K562 (cell line): ENCODE data around the gene LTBP1.

Experiments used
- ATF3 ChIP-seq, 2 experiments: fragments of 450-650 bp in 1 of 2; sonication (generic) in 1 of 2; formaldehyde crosslinking in 1 of 2; IDR thresholded peaks in 1 of 2; conservative IDR thresholded peaks in 1 of 2; 2 replicates each; pipeline versions ENCODE4 v1.6.1 to v1.8.1; 2016 to 2023; ENCODE audit warnings: mild to moderate bottlenecking in 2 of 2, moderate library complexity in 2 of 2, inconsistent platforms in 1 of 2, missing genetic modification reagents in 1 of 2
- CTCF ChIP-seq, 3 experiments: IDR thresholded peaks in 2 of 3; conservative IDR thresholded peaks in 1 of 3; 2 replicates each; pipeline ENCODE4 v1.5.1; 2011 to 2012; ENCODE audit warnings: low read length in 3 of 3, mild to moderate bottlenecking in 3 of 3, control low read depth in 2 of 3, improper control_type of control experiment in 1 of 3, inconsistent platforms in 1 of 3, low read depth in 1 of 3, mixed read lengths in 1 of 3, moderate library complexity in 1 of 3; ENCODE audit not compliant: insufficient read depth in 2 of 3
- E2F4 ChIP-seq: sonication (generic); formaldehyde crosslinking; IDR thresholded peaks from 2 replicates; pipeline ENCODE4 v1.8.0; 2022; ENCODE audit warnings: mild to moderate bottlenecking, low read depth, missing genetic modification reagents
- EP300 ChIP-seq: IDR thresholded peaks from 2 replicates; pipeline ENCODE4 v1.6.1; 2012; ENCODE audit warnings: low read length, improper control_type of control experiment
- FOXK1 ChIP-seq: sonication (generic); formaldehyde crosslinking; IDR thresholded peaks from 2 replicates; pipeline ENCODE4 v1.8.0; 2022; ENCODE audit warnings: missing genetic modification reagents, mild to moderate bottlenecking, borderline replicate concordance
- KDM1A ChIP-seq, 2 experiments: fragments of 450-650 bp; IDR thresholded peaks; 2 replicates each; pipeline ENCODE4 v1.6.1; 2016; ENCODE audit warnings: mild to moderate bottlenecking in 2 of 2
- KLF16 ChIP-seq: IDR thresholded peaks from 2 replicates; pipeline ENCODE4 v1.6.1; 2016; ENCODE audit warnings: antibody characterized with exemption
- NFRKB ChIP-seq: fragments of 450-650 bp; IDR thresholded peaks from 2 replicates; pipeline ENCODE4 v1.6.1; 2016; ENCODE audit warnings: low read depth
- POLR2A ChIP-seq: fragments of 450-650 bp; conservative IDR thresholded peaks from 2 replicates; pipeline ENCODE4 v1.6.1; 2016
- SP2 ChIP-seq: IDR thresholded peaks from 2 replicates; pipeline ENCODE4 v1.6.1; 2011; ENCODE audit warnings: mild to moderate bottlenecking, low read depth, low read length, moderate library complexity; ENCODE audit not compliant: poor library complexity, severe bottlenecking; ENCODE audit errors: extremely low read depth
- ZBTB49 ChIP-seq: sonication (generic); formaldehyde crosslinking; IDR thresholded peaks from 2 replicates; pipeline ENCODE4 v1.8.0; 2022; ENCODE audit warnings: missing genetic modification reagents, mild to moderate bottlenecking, borderline replicate concordance
- ZNF431 ChIP-seq: sonication (generic); formaldehyde crosslinking; IDR thresholded peaks from 2 replicates; pipeline ENCODE4 v1.8.0; 2022; ENCODE audit warnings: mild to moderate bottlenecking, missing genetic modification reagents

- TF ChIP-seq CTCF (IDR thresholded peaks at IDR 0.05 in 2 of 3, conservative IDR thresholded peaks at IDR 0.05 in 1 of 3; ENCODE audit: insufficient read depth in 2 of 3, low read depth in 1 of 3, low read length in 3 of 3) (no peak), POLR2A (no peak), ZNF431 (no peak), E2F4 (no peak), EP300 (no peak), NFRKB (no peak), KLF16 (no peak), FOXK1 (CRISPR knock-in tag) (no peak), SP2 (no peak), KDM1A (IDR thresholded peaks at IDR 0.05) (no peak), ATF3 (IDR thresholded peaks at IDR 0.05) (no peak), ATF3 (CRISPR knock-in tag; conservative IDR thresholded peaks at IDR 0.05) (no peak), ZBTB49 (CRISPR knock-in tag) (no peak)
These were observed 197.5 kb downstream of the LTBP1 start for GRCh38 chr2:33144243-33144642.
